Suppressor macrophage treated with lipopolysaccharide for 1 hour (primary cell): Measurements from ENCODE around the gene FNDC3B.

Experiments
- DNase-seq, 3 donors: peaks; one replicate each; pipeline ENCODE4 v3.0.0-alpha.2; 2020 to 2022

Gene FNDC3B

DNA sequence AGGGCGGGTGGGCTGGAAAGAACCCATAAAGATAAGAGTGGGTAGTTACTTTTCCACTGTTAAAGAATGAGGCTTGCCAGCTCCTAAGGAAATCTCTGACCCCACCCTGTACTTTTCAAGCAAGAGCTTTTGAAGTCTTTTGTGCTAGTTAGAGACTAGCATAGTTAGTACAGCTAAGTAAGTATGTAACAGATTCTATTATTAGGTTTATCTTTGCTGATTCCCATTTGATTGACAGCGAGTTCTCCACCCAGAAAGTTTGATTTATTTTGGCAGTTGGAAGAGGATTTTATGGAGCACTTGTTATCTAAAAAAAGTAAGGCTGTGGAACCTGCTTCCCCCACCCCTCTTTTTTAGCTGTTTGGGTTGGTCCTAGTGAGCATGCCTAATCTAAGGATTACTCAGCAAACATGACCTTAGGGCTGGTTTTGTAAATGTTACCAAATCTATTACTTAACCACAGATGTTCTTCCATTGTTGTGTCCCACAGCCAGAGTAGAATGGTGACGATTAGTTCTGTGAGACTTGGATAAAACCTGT, 57.6 kb downstream of the FNDC3B start:
- DNase-seq = peak; percentile 28 to 69 (median 68)

DNA sequence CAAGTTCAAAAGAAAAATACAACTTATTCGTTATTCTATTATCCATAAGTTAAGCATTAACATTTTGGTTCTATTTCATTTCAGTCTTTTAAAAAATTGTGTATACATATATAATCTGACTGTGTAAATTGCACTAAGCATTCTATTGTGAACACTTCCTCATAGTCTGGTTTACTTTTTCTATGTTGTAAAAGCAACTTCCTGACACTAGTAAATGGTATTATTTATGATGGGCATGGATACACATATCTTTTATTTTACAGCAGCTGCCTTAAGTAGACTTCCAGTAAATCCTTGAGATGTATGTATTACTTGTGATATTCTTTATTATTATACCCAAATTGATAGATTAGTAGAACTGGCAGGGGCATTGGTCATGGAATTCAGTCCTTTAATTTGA, 58.2 kb downstream of the FNDC3B start:
- DNase-seq = no peak

GRCh38 chr3:172098698-172099494, 59.5 kb downstream of the FNDC3B start:
- no peak for DNase-seq

DNA sequence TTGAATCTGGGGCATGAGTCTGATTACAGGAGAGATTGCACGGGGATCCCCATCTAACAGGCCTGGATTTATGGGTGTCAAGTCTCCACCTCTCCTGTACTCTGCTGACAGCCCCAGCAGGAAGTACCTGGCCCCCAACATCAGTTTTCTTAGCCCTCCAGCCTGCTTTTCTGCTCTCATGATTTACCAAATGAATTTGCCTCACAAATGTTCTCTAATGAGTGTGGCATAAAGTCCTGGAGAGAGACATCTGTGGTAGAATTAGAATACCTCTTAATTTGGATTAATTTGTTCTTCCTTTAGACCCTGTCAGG, 60.1 kb downstream of the FNDC3B start:
- DNase-seq = no peak

DNA sequence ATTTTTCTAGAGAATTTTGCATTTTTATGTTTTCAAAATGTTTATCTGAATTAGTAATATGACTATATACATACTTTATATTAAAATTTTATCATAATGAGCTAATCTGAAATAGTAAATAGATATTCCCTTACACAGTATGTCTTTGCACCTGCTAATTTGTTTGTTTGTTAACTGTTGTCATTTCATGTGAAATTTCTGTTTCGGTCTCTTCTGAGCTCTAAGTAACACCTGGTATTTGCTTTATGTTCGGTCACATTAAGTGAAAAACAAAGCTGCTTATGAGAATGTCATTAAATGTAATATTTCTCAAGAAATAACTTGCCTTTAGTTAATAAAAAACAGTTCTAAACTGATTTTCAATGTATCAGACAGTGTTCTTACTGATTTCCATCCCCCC, 61.1 kb downstream of the FNDC3B start:
- no peak for DNase-seq

GRCh38 chr3:172101107-172101506, 61.7 kb downstream of the FNDC3B start:
- no peak for DNase-seq

DNA sequence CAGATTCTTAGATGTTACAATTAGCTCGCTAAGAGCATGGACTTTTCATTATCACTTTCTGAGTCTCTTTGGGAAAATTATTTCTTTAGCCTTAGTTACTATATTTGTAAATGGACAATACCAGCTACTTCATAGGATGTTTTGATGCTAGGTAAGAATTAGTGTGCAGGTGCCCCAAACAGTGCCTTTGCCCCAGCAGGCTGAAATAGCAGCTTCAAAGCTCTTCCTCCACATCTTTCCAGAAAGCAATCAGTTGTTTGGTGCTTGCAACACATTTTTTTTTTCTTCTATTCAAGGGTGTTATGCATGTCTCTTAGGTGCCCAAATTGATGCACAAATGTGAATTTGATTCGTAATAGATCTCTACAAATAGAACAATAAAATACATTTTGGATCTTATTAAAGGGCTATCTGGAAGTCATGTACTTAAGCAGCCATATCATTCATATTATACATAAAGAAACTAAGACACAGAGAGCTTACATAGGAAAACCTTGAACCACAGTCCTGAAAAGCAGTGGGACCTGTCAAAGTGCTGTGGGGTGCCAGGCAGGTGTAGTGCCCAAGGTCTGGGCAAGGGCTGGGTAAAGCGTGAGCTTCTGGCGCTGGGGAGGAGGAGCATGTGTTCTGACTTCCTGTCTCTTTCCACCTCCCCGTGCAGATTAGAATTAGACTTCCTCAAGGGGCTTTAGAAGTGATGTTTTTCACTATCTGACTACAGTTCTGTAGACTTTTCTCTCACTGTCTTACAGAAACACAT, 62.9 kb downstream of the FNDC3B start:
- DNase-seq = peak in 1 of 3 donors; percentile 40

GRCh38 chr3:172102883-172103310, 63.5 kb downstream of the FNDC3B start:
- no peak for DNase-seq

GRCh38 chr3:172103724-172104123, 64.3 kb downstream of the FNDC3B start:
- no peak for DNase-seq

- DNase-seq = no peak
Observed at GRCh38 chr3:172104471-172105072, 65.2 kb downstream of the FNDC3B start.

GRCh38 chr3:172106037-172106954, 66.9 kb downstream of the FNDC3B start:
- DNase-seq = no peak

- peak; percentile 65 to 71 (median 70) for DNase-seq
Observed at GRCh38 chr3:172106989-172107388, 67.6 kb downstream of the FNDC3B start.

DNA sequence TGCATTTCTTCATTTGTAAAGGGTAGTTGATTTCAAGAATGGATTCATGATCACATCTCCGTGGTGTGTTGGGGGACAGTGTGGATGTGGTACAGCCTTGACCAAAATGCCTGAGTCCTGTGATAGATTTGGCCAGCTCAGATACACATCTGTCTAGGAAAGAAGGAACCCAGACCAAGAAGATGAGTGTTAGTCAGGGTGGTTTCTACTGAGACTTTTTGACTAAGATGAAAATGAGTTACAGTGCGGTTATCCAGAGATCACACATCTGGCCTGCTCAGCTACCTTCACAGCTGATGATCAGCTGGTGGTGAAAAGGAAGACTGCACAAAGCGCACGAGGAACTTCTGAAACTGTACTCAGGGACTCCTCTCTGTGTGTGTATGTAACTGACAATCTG, 68.0 kb downstream of the FNDC3B start:
- DNase-seq = peak; percentile 36 to 71 (median 63)

DNA sequence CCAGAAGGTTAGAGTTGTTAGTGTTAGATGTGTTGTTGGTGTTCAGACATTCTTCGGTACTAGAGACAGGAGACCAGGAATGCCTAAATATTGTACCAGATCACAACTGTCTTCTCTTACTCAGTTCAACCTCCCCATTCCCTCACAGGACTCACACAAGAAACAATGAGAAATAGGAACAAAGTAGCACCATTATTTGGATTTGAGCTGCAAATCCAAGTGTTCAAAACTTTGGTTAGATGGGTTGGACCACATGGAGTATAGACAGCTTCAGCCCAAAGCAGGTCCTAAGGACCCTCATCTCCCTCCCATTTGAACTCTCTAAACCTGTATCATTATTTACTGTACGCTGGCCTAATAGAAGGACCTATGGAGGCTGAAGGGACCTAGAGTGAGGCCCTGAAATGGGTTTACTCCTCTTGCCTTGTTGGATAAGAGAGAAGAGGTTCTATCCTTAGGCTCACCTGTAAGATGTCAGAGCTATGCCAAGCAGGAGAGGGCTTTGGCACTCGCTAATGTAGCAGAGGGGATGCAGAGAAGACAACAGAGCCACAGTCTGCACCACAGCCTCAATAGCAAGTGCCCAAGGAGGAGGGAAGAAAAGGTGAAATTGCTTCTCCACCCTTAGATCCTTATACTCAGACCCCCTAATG, 70.9 kb downstream of the FNDC3B start:
- DNase-seq = no peak

DNA sequence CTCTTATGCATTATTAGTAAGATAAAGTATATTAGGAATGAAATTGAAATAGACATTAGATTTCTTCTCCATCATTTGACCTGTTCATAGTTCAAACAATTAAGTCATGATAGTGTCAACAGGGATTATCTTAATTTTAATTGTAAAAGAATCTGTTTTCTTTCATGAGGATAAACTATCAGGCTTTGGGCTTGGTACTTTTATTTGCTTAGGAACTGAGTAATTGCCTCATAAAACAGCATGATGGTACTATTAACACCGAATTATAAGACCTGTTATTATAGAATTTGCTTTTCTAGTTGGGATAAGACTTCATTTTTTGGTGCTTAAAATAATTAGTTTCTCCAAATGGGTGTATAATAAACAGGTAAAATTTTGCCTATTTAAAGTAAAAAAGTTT, 71.8 kb downstream of the FNDC3B start:
- no peak for DNase-seq

DNA sequence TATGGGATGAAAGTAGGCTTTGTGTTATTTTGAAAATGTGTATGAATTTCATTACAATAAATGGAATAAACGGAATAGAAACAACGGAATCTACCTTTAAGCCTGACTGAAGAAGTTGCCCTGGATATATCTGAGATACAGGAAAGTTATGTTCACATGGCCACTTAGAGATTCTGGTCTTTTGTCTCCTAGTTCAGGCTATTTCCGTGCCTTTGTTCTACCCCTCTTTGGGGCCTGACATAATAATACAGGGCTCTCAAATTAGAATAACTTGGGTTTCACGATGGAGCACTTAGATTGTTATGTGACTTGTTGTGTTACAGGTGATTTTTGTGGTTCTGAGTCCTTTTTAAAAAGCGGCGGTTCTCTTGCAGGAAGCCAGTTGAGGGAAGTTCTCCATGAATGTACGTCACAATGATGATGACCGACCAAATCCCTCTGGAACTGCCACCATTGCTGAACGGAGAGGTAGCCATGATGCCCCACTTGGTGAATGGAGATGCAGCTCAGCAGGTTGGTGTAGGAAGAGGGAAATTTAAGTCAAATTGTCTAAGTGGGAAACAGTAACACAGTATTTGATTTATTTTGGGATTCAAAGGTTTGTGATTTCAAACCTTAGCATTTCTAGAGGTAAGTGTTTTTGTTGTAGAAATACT, 72.8 kb downstream of the FNDC3B start:
- DNase-seq = no peak

DNA sequence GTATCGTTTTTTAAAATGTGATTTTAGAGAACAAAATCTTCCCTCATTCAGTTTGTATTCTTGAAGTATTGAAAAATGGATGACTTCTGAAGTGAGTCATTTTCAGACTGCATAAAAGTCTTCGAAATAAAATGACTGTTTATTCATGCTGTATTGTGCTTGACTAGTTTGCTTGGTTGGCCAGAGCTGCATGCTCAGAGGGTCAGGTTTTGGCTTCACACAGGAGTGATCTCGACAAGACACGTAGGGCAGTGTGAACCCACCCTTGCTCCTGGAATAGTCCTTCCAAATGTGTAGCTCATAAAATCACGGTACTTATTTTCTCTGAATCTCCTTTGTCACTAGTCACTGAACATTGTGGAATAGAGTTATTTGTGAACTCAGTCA, 73.3 kb downstream of the FNDC3B start:
- no peak for DNase-seq

DNA sequence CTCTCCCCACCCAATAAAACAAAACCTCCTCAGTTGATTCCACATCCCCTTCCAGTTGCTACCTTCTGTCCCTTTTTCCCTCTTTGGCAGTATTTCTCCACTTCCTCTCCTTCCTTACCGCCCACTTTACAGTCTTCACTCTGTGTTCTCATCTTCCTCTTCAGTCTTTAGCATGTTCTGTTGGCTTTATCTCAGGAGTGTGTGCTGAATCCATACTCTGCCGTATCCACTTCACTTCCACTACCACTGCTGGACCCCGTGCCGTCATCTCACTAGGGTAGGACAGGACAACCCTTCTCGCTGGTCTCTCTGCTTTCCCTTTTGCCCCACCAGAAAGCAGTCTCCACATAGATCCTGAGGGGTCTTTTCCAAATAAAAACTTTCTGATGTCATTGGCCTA, 74.3 kb downstream of the FNDC3B start:
- no peak for DNase-seq

DNA sequence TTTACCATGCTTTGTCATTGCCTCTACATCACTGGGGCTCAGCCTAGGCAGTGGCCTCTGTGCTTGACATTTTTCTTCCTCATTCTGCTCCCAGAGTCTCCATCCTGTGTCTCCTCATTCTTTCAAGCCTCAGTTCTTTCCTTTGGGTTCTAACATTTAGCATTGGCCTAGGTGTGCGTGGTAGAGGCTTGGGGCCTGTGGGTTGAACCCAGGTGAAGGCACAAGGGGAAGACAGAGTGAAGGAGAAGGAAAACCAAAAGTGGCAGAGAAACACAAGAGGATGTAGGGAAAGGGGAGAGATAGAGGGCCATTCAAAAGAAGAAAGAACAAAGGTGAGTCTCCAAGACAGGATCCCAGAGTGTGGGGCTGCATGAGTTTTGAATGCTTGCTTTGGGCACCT, 75.7 kb downstream of the FNDC3B start:
- DNase-seq = no peak

- DNase-seq = no peak
Observed at GRCh38 chr3:172115787-172116186, 76.4 kb downstream of the FNDC3B start.

DNA sequence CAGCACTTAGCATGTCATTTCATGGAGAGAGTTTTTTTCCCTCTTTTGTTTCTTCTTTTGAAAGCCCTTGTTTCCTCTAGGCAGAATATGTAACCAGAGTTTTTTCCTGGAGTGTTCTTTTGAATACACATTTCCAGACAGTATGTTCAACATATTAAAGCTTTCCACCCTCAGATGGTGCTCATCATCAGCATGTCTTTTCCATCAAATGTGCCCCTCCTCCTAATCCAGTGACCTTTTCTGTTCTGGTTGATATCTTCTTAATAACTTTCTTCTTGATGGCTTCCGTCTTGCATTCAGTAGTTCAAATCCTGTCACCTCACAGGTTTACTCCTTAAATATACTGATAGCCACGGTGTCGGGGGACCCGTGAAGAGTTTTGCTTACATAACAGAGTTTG, 78.6 kb downstream of the FNDC3B start:
- DNase-seq = no peak
